ENCODE results near the gene ELK4. TPM values are rescaled to one million over a fixed set of nuclear protein-coding genes. Genes with fewer than 3 reads are reported as not detected.

ELK4 gene
- total RNA-seq, 1 donor from 2014 or later = 16.1 TPM

DNA sequence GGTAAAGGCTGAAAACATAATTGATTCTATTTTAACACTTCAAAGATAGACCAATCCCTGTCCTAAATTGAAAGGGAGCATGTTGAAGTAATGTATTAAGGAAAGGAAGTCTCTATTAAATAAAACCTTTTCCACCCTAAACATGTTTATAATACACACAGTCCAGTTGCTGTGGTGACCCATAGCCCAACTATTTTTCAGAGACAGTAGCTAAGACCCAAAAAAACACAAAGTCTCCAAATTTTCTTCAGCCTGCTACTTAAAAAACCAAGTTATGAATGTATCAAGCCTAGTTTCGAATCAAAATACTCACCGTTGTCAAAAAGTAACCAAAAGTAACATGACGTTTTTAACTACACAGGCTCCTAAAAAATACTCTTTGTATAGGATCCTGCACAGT lies 1.6 kb downstream of the ELK4 start:
- Histone ChIP-seq H3K27me3 (ENCODE audit: control insufficient read depth, insufficient read depth, low read length) (no peaks in the 10 kb centered on the region), H3K36me3 (ENCODE audit: control insufficient read depth, insufficient read depth, low read length) (peaks cover 1% of the 10 kb centered on the region), H3K4me3 (ENCODE audit: low read depth, low read length) (peak overlapping the region; percentile 57)
- TF ChIP-seq, protein P1, sequence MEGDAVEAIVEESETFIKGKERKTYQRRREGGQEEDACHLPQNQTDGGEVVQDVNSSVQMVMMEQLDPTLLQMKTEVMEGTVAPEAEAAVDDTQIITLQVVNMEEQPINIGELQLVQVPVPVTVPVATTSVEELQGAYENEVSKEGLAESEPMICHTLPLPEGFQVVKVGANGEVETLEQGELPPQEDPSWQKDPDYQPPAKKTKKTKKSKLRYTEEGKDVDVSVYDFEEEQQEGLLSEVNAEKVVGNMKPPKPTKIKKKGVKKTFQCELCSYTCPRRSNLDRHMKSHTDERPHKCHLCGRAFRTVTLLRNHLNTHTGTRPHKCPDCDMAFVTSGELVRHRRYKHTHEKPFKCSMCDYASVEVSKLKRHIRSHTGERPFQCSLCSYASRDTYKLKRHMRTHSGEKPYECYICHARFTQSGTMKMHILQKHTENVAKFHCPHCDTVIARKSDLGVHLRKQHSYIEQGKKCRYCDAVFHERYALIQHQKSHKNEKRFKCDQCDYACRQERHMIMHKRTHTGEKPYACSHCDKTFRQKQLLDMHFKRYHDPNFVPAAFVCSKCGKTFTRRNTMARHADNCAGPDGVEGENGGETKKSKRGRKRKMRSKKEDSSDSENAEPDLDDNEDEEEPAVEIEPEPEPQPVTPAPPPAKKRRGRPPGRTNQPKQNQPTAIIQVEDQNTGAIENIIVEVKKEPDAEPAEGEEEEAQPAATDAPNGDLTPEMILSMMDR (IDR thresholded peaks at IDR 0.05; ENCODE audit: insufficient read depth, low read length, poor library complexity, severe bottlenecking) = no peak
- no peak for DNase-seq (ENCODE audit: low read depth)

DNA sequence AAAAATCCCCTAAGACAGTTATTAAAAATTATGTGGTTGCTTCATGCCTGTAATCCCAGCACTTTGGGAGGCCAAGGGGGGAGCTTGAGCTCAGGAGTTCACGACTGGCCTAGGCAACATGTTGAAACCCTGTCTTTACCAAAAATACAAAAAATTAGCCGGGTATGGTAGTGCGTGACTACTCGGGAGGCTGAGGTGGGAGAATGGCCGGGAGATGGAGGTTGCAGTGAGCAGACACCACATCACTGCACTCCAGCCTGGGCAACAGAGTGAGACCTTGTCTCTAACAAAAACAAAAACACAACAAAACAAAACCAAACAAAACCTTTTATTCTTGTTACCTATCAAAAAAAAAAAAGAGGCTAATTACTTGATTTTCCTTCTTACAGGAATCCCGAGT lies 2.1 kb downstream of the ELK4 start:
- Histone ChIP-seq H3K4me3 (ENCODE audit: low read depth, low read length) (peak overlapping the region; percentile 2), H3K36me3 (ENCODE audit: control insufficient read depth, insufficient read depth, low read length) (peaks cover 1% of the 10 kb centered on the region), H3K27me3 (ENCODE audit: control insufficient read depth, insufficient read depth, low read length) (no peaks in the 10 kb centered on the region)
- TF ChIP-seq, protein P1 (IDR thresholded peaks at IDR 0.05; ENCODE audit: insufficient read depth, low read length, poor library complexity, severe bottlenecking) = no peak
- DNase-seq (ENCODE audit: low read depth) = no peak

DNA sequence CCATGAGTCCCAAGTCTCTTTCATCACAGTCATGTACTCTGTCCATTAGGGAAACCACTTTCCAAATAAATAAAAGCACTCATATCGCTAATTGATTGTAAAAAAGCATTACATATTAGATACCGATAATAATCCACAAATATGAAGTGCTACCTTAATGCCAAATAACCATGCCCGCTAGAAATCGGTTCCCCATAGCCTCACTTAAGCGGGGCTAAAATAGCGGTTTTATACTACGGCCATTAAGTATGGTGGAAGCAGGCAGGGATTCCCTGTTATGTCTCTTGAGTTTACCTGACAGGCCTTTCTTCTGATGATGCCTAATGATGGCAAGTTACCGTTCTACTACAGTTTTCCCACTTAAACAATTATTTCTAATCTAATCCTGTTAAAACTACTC lies 3.9 kb downstream of the ELK4 start:
- TF ChIP-seq, protein P1 (IDR thresholded peaks at IDR 0.05; ENCODE audit: insufficient read depth, low read length, poor library complexity, severe bottlenecking) = no peak
- Histone ChIP-seq H3K4me3 (ENCODE audit: low read depth, low read length) (no peak overlapping the region), H3K36me3 (ENCODE audit: control insufficient read depth, insufficient read depth, low read length) (peaks cover 1% of the 10 kb centered on the region), H3K27me3 (ENCODE audit: control insufficient read depth, insufficient read depth, low read length) (no peaks in the 10 kb centered on the region)
- DNase-seq (ENCODE audit: low read depth) = no peak

DNA sequence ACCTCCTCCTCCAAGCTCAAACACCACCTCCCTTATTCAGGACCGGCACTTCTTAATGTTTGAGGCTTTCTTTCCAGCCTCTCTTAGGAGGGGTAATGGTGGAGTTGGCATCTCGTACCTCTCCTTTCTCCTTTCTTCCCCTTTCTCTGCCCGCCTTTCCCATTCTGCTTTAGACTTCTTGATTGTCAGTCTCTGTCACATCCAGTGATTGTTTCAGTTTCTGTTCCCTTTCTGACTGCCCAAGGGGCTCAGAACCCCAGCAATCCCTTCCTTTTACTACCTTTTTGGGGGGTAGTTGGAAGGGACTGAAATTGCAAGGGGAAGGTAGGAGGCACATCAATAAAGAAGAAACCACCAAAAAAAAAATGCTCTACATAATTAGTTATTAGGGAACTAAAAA lies 5.6 kb downstream of the ELK4 start:
- no peak for DNase-seq (ENCODE audit: low read depth)
- TF ChIP-seq, protein P1 (IDR thresholded peaks at IDR 0.05; ENCODE audit: insufficient read depth, low read length, poor library complexity, severe bottlenecking) = no peak
- H3K4me3 ChIP-seq (ENCODE audit: low read depth, low read length) = no peak overlapping the region
- H3K27me3 ChIP-seq (ENCODE audit: control insufficient read depth, insufficient read depth, low read length) = no peaks in the 10 kb centered on the region
- peaks cover 1% of the 10 kb centered on the region for H3K36me3 ChIP-seq (ENCODE audit: control insufficient read depth, insufficient read depth, low read length)

DNA sequence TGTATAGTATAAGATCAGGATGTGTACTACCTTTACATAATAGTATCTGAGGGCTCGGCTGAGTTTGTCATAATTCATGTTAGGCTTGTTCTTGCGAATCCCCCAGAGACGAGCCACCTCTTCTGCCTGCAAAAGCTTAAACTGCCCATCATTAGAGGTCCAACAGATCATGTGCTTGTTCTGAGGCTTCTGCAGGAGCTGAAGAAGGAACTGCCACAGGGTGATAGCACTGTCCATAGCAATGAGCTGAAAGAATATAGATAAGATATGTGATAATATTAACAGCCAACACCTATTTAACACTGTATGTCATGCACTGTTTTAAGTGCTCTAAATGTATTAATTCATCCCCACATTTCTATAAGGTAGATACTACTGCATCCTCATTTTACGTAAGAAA lies 8.2 kb downstream of the ELK4 start:
- Histone ChIP-seq H3K4me3 (ENCODE audit: low read depth, low read length) (no peak overlapping the region), H3K27me3 (ENCODE audit: control insufficient read depth, insufficient read depth, low read length) (no peaks in the 10 kb centered on the region), H3K36me3 (ENCODE audit: control insufficient read depth, insufficient read depth, low read length) (peaks cover 1% of the 10 kb centered on the region)
- DNase-seq (ENCODE audit: low read depth) = no peak
- TF ChIP-seq, protein P1 (IDR thresholded peaks at IDR 0.05; ENCODE audit: insufficient read depth, low read length, poor library complexity, severe bottlenecking) = no peak

DNA sequence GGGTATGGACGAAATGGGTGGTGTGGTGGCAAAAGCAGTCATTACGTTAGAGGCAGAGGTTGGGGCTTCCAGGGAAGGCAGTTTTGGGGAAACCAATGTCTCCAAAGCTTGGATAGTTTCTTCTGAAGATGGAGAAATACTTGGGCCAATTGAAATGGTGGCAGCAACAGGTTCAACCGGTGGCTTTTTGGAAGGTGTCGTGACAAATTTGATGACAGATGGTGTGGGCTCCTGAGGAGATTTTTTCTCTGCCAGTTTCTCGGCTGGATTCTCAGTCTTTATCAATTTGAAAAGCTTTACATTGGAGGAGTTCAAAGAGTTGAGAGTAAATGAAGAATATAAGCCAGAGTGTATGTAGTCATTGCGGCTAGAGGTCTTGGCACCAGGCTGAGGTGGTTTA lies 11.5 kb downstream of the ELK4 start:
- no peaks in the 10 kb centered on the region for H3K27me3 ChIP-seq (ENCODE audit: control insufficient read depth, insufficient read depth, low read length)
- no peaks in the 10 kb centered on the region for H3K36me3 ChIP-seq (ENCODE audit: control insufficient read depth, insufficient read depth, low read length)
- TF ChIP-seq, protein P1 (IDR thresholded peaks at IDR 0.05; ENCODE audit: insufficient read depth, low read length, poor library complexity, severe bottlenecking) = no peak
- no peak overlapping the region for H3K4me3 ChIP-seq (ENCODE audit: low read depth, low read length)
- DNase-seq (ENCODE audit: low read depth) = no peak
